Measurements from ENCODE around the gene BNIP5.
"Not testable (repeated sequence)": the region's sequence is repeated elsewhere in the genome, so short reads cannot be mapped to it uniquely, and the experiment has no call there.

The BNIP5 gene

GRCh38 chr6:36339146-36339545 lies 2.5 kb upstream of the BNIP5 start:
- H3K27ac ChIP-seq: no peak overlapping the region
- TF ChIP-seq CTCF (conservative IDR thresholded peaks at IDR 0.05) (no peak), ZFX (IDR thresholded peaks at IDR 0.05) (no peak)

- not testable (repeated sequence) for H3K27ac ChIP-seq
These were observed 1.5 kb upstream of the BNIP5 start for GRCh38 chr6:36338223-36338622.

GRCh38 chr6:36337814-36338213 lies 1.1 kb upstream of the BNIP5 start:
- no peak overlapping the region for H3K27ac ChIP-seq
- TF ChIP-seq CTCF (conservative IDR thresholded peaks at IDR 0.05) (no peak), ZFX (IDR thresholded peaks at IDR 0.05) (no peak)

GRCh38 chr6:36336208-36336710 lies 429 bp downstream of the BNIP5 start:
- no peak for TF ChIP-seq CTCF (conservative IDR thresholded peaks at IDR 0.05)
- no peak overlapping the region for H3K27ac ChIP-seq

- no peak for TF ChIP-seq CTCF (conservative IDR thresholded peaks at IDR 0.05)
- TF ChIP-seq ZFX (IDR thresholded peaks at IDR 0.05): no peak
- peak overlapping the region; percentile 58 for H3K27ac ChIP-seq
These were observed 1.1 kb downstream of the BNIP5 start for GRCh38 chr6:36335465-36336207.

- no peak for TF ChIP-seq ZFX (IDR thresholded peaks at IDR 0.05)
- peak overlapping the region; percentile 58 for H3K27ac ChIP-seq
These were observed 1.7 kb downstream of the BNIP5 start for GRCh38 chr6:36334832-36335459.

- TF ChIP-seq ZFX (IDR thresholded peaks at IDR 0.05) (no peak), CTCF (conservative IDR thresholded peaks at IDR 0.05) (no peak)
- peak overlapping the region; percentile 58 for H3K27ac ChIP-seq
These were observed 2.6 kb downstream of the BNIP5 start for GRCh38 chr6:36333931-36334725.
